ENCODE results near the gene RAB12. TPM values are rescaled to one million over a fixed set of nuclear protein-coding genes. Genes with fewer than 3 reads are reported as not detected.
"Not testable (repeated sequence)": the region's sequence is repeated elsewhere in the genome, so short reads cannot be mapped to it uniquely, and the experiment has no call there.

Gene RAB12
- total and polyA plus RNA-seq, 4 experiments from 2014 or later = 0.11 to 20.8 (median 10.5) TPM

DNA sequence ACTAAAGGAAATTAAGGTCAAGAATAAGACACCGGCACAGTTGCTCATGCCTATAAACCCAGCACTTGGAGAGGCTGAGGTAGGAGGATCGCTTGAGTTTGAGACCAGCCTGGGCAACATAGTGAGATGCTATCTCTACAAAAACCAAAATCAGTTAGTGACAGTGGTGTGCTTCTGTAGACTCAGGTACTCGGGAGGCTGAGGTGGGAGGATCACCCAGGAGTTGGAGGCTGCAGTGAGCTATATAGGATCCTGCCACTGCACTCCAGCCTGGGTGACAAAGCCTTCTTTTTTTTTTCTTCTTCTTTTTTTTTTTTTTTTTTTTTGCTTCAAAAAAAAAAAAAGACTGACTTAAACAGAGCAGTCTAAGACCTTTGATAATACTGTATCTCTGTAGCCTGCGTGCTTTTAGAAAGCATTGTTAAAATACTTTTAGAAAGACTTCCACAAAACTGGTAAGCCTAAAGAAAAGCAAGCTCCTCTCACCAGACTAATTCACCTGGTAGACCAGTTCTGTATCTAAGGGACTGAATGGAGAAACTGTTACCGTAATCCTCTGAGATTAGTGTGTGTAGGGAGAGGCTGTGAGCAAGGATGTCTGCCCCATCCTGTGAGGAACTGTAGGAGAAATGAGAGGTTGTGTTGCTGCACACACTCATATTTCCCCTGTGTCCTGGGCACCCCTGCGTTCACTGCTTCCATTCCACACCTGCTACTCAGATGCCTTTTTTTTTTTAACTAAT, 10.8 kb downstream of the RAB12 start:
- no peak for DNase-seq
- peaks cover 8% of the 10 kb centered on the region for H3K36me3 ChIP-seq (ENCODE audit: insufficient read depth, low read length)
- no peak overlapping the region for H3K27ac ChIP-seq (ENCODE audit: low read depth, low read length)
- peaks cover 39 to 52% of the 10 kb centered on the region in 2 donors for H3K36me3 Mint-ChIP-seq
- peak overlapping the region in 3 of 8 donors; percentile 5 to 58 (median 32) for H3K4me3 Mint-ChIP-seq
- intact Hi-C loops (cut with micrococcal nuclease) = loop anchor here (10.0 kb wide), 1 partner anchor 855 kb away; the partner anchor contains the start of gene RALBP1
- ChIA-PET CTCF (ENCODE audit: partially characterized antibody) (no interaction called here), POLR2A (ENCODE audit: partially characterized antibody) (no interaction called here)
- H3K27me3 Mint-ChIP-seq = no peaks in the 10 kb centered on the region
- H3K4me3 ChIP-seq (ENCODE audit: low read length in 2 of 2) = no peak overlapping the region
- H3K4me1 Mint-ChIP-seq = peaks cover 45 to 90% (median 67%) of the 10 kb centered on the region in 4 donors
- H3K27ac Mint-ChIP-seq = peak overlapping the region in 3 of 7 donors; percentile 1 to 32 (median 11)
- no peaks in the 10 kb centered on the region for H3K27me3 ChIP-seq (ENCODE audit: insufficient read depth, low read length)
- peaks cover 0 to 15% (median 4%) of the 10 kb centered on the region in 8 donors for H3K9me3 Mint-ChIP-seq
- no peaks in the 10 kb centered on the region for H3K9me3 ChIP-seq (ENCODE audit: control insufficient read depth in 1 of 2, low read length in 2 of 2)
- peaks cover 14% of the 10 kb centered on the region for H3K4me1 ChIP-seq (ENCODE audit: insufficient read depth, low read length)

DNA sequence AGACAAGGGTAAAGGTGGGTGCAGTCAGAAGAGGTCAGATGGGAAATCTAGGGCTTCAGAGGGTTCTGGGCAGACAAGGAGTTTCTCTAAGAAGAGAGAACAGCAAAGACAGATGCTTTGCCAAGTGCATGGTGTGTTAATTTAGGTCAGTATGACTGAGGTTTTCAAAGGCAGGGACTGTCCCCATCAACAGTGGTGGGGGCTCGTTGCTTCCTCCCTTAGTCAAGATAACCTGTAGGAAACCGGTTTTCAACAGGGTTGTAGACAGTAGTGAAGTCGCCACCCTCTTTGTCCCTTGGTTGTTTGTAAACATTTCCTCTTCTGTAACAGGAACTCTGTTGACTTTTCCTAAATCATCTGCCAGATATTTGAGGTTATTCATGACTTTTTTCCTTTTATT, 11.6 kb downstream of the RAB12 start:
- Histone ChIP-seq H3K4me1 (ENCODE audit: insufficient read depth, low read length) (peaks cover 11% of the 10 kb centered on the region), H3K27me3 (ENCODE audit: insufficient read depth, low read length) (no peaks in the 10 kb centered on the region), H3K4me3 (ENCODE audit: low read length in 2 of 2) (no peak overlapping the region), H3K36me3 (ENCODE audit: insufficient read depth, low read length) (peaks cover 17% of the 10 kb centered on the region), H3K9me3 (ENCODE audit: control insufficient read depth in 1 of 2, low read length in 2 of 2) (no peaks in the 10 kb centered on the region), H3K27ac (ENCODE audit: low read depth, low read length) (no peak overlapping the region)
- POLR2A ChIA-PET (ENCODE audit: partially characterized antibody) = no interaction called here
- H3K27me3 Mint-ChIP-seq = no peaks in the 10 kb centered on the region
- intact Hi-C loops (cut with micrococcal nuclease) = no loop called here
- peak overlapping the region in 4 of 7 donors; percentile 4 to 62 (median 25) for H3K27ac Mint-ChIP-seq
- CTCF ChIA-PET (ENCODE audit: partially characterized antibody) = no interaction called here
- peaks cover 43 to 88% (median 62%) of the 10 kb centered on the region in 4 donors for H3K4me1 Mint-ChIP-seq
- H3K9me3 Mint-ChIP-seq = peaks cover 0 to 15% (median 4%) of the 10 kb centered on the region in 8 donors
- peaks cover 47 to 58% of the 10 kb centered on the region in 2 donors for H3K36me3 Mint-ChIP-seq
- no peak for DNase-seq
- peak overlapping the region in 3 of 8 donors; percentile 3 to 21 (median 5) for H3K4me3 Mint-ChIP-seq

DNA sequence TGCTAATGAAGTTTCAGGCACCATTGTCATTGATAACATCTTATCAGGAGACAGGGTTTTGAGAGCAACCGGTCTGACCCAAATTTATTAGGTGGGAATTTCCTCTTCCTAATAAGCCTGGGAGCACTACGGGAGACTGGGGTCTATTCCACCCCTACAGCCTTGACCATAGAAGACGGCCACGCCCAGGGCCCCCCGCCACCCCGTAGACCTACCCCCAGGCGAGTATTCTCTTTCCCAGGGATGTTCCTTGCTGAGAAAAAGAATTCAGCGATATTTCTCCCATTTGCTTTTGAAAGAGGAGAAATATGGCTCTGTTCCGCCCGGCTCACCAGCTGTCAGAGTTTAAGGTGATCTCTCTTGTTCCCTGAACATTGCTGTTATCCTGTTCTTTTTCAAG, 13.4 kb downstream of the RAB12 start:
- POLR2A ChIA-PET (ENCODE audit: partially characterized antibody); CTCF ChIA-PET (ENCODE audit: partially characterized antibody): not testable (repeated sequence)

DNA sequence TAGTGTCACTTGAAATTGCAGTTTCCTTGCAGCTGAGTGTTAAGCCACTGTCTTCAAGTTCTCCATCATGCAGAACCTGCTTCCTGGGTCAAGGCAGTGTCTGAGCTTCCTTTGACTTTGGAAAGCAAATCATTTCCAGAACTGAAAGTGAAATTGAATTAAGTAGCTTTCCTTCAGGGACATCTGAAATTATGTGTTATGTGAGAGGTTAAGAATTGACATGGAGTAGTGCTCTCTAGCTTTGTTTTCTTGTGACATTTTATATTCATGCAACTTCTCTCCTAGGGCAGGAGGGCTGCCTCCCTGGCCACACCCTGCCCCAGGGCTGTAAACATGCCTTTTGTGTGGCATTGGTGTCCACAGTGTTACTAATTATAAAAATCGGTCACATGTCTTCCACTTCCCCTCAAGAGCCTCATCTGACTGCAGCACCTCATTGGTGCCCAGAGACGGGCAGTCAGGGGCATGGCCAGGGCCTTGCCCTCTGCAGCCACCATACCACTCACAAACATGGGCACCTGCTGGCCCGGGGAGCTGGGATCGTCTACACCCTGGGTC, 14.4 kb downstream of the RAB12 start:
- H3K27ac ChIP-seq (ENCODE audit: low read depth, low read length) = no peak overlapping the region
- intact Hi-C loops (cut with micrococcal nuclease) = no loop called here
- ChIA-PET POLR2A (ENCODE audit: partially characterized antibody) (no interaction called here), CTCF (ENCODE audit: partially characterized antibody) (interaction anchor here (1.8 kb wide), 1 partner anchor 9 kb away, joined by 4 read pairs; no protein-coding TSS in a partner anchor)
- H3K36me3 Mint-ChIP-seq = peaks cover 57 to 71% of the 10 kb centered on the region in 2 donors
- H3K27me3 Mint-ChIP-seq = no peaks in the 10 kb centered on the region
- peaks cover 35 to 71% (median 51%) of the 10 kb centered on the region in 4 donors for H3K4me1 Mint-ChIP-seq
- DNase-seq = no peak
- peaks cover 0 to 15% (median 4%) of the 10 kb centered on the region in 8 donors for H3K9me3 Mint-ChIP-seq
- no peaks in the 10 kb centered on the region for H3K9me3 ChIP-seq (ENCODE audit: control insufficient read depth in 1 of 2, low read length in 2 of 2)
- H3K4me3 Mint-ChIP-seq = peak overlapping the region in 5 of 8 donors; percentile 16 to 66 (median 56)
- H3K27me3 ChIP-seq (ENCODE audit: insufficient read depth, low read length) = no peaks in the 10 kb centered on the region
- H3K27ac Mint-ChIP-seq = peak overlapping the region in 5 of 7 donors; percentile 37 to 70 (median 57)
- no peak overlapping the region for H3K4me3 ChIP-seq (ENCODE audit: low read length in 2 of 2)
- peaks cover 11% of the 10 kb centered on the region for H3K4me1 ChIP-seq (ENCODE audit: insufficient read depth, low read length)
- peaks cover 25% of the 10 kb centered on the region for H3K36me3 ChIP-seq (ENCODE audit: insufficient read depth, low read length)

More for the DNA sequence above, 13.4 kb downstream of the RAB12 start:
- H3K4me3 ChIP-seq (ENCODE audit: low read length in 2 of 2); H3K27me3 Mint-ChIP-seq; DNase-seq; intact Hi-C loops (cut with micrococcal nuclease); H3K9me3 ChIP-seq (ENCODE audit: control insufficient read depth in 1 of 2, low read length in 2 of 2); H3K27ac ChIP-seq (ENCODE audit: low read depth, low read length); H3K27me3 ChIP-seq (ENCODE audit: insufficient read depth, low read length): not testable (repeated sequence)
- H3K27ac Mint-ChIP-seq = peak overlapping the region in 1 of 7 donors; percentile 48
- peaks cover 27% of the 10 kb centered on the region for H3K36me3 ChIP-seq (ENCODE audit: insufficient read depth, low read length)
- peak overlapping the region in 2 of 8 donors; percentile 1 to 12 for H3K4me3 Mint-ChIP-seq
- peaks cover 57 to 68% of the 10 kb centered on the region in 2 donors for H3K36me3 Mint-ChIP-seq
- peaks cover 0 to 15% (median 4%) of the 10 kb centered on the region in 8 donors for H3K9me3 Mint-ChIP-seq
- H3K4me1 Mint-ChIP-seq = peaks cover 39 to 76% (median 54%) of the 10 kb centered on the region in 4 donors
- H3K4me1 ChIP-seq (ENCODE audit: insufficient read depth, low read length) = peaks cover 11% of the 10 kb centered on the region

DNA sequence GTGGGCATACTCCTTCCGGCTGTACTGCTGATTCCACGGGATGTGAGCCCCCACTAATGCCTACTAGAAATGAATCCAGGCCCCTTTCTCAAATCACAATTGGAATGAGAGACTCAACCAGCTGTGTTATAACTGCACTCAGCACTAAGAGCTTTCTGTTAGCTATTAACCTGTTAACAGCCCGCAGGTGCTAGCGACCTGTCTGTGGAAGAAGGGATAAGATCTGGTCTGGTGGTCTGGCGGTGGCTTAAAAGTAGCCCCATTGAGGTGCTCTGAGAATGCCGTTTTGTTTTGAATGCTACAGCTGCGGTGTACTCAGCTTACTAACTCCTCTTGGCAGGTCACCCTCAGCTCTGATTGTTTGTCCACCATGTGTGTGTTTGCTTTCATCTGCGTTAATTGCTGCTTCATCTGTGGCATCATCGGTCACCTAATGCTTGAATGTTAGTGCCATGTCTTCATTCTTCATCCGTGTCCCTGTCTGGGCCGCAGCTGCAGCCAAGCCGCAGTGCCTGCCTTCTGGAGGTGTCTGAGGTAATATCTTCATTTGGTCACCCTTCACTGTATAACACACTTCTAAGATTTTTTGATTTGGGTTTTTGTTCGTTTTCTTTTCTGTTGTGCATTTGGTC, 16.3 kb downstream of the RAB12 start:
- ChIA-PET POLR2A (ENCODE audit: partially characterized antibody) (no interaction called here), CTCF (ENCODE audit: partially characterized antibody) (interaction anchor here (1.0 to 1.8 kb wide), 3 partner anchors 10 to 17 kb away, joined by 3 to 5 read pairs (median 4); partner anchors contain the start of gene RAB12)
- peaks cover 30% of the 10 kb centered on the region for H3K36me3 ChIP-seq (ENCODE audit: insufficient read depth, low read length)
- Mint-ChIP-seq H3K27me3 (no peaks in the 10 kb centered on the region), H3K36me3 (peaks cover 55 to 78% of the 10 kb centered on the region in 2 donors), H3K4me3 (no peak overlapping the region), H3K9me3 (peaks cover 0 to 15% (median 4%) of the 10 kb centered on the region in 8 donors), H3K27ac (peak overlapping the region in 2 of 7 donors; percentile 44 to 47), H3K4me1 (peaks cover 22 to 57% (median 39%) of the 10 kb centered on the region in 4 donors)
- no peak for DNase-seq
- no peaks in the 10 kb centered on the region for H3K27me3 ChIP-seq (ENCODE audit: insufficient read depth, low read length)
- H3K27ac ChIP-seq (ENCODE audit: low read depth, low read length) = no peak overlapping the region
- peaks cover 11% of the 10 kb centered on the region for H3K4me1 ChIP-seq (ENCODE audit: insufficient read depth, low read length)
- intact Hi-C loops (cut with micrococcal nuclease) = no loop called here
- no peaks in the 10 kb centered on the region for H3K9me3 ChIP-seq (ENCODE audit: control insufficient read depth in 1 of 2, low read length in 2 of 2)
- H3K4me3 ChIP-seq (ENCODE audit: low read length in 2 of 2) = no peak overlapping the region

DNA sequence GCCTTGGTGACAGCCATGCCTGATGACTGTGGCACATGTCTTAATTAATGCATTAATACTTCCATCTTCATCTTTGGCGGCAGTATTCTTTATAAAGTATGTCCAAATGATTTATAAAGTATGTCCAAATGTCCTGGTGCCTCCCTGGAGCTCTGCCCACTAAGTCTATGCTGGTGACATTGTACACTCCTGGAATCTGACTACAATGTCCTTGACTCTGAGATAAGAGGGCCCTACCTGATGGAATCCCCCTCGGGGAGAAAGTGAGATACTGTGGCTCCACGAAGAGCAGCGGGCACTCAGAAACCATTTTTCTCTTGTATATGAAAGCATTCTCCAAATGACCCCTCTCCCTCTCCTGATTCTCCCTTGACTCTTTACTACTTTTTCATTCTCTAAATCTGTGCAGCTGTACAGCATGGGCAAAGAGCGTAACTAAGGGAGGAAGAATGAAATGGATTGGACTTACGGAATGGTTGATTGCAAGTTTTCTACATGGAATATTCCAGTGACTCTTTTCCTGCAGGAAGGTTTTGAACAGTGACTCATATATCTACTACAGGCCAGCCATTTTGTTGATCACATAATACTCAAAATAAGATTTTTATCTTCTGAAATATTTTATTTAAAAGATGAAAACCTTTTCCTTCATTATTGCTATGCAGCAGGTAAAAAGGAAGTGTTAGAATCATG, 17.3 kb downstream of the RAB12 start:
- H3K27me3 ChIP-seq (ENCODE audit: insufficient read depth, low read length) = no peaks in the 10 kb centered on the region
- DNase-seq = no peak
- Mint-ChIP-seq H3K36me3 (peaks cover 48 to 75% of the 10 kb centered on the region in 2 donors), H3K9me3 (peaks cover 0 to 9% (median 4%) of the 10 kb centered on the region in 8 donors), H3K27ac (peak overlapping the region in 1 of 7 donors; percentile 64), H3K4me3 (no peak overlapping the region), H3K27me3 (no peaks in the 10 kb centered on the region), H3K4me1 (peaks cover 17 to 50% (median 32%) of the 10 kb centered on the region in 4 donors)
- H3K4me3 ChIP-seq (ENCODE audit: low read length in 2 of 2) = no peak overlapping the region
- intact Hi-C loops (cut with micrococcal nuclease) = no loop called here
- ChIA-PET POLR2A (ENCODE audit: partially characterized antibody) (interaction anchor here (1.3 kb wide), 1 partner anchor 11 kb away, joined by 3 read pairs; no protein-coding TSS in a partner anchor), CTCF (ENCODE audit: partially characterized antibody) (no interaction called here)
- H3K9me3 ChIP-seq (ENCODE audit: control insufficient read depth in 1 of 2, low read length in 2 of 2) = no peaks in the 10 kb centered on the region
- H3K27ac ChIP-seq (ENCODE audit: low read depth, low read length) = no peak overlapping the region
- H3K4me1 ChIP-seq (ENCODE audit: insufficient read depth, low read length) = peaks cover 11% of the 10 kb centered on the region
- H3K36me3 ChIP-seq (ENCODE audit: insufficient read depth, low read length) = peaks cover 30% of the 10 kb centered on the region

Data from CD4-positive, alpha-beta memory T cell (primary cell).